ENCODE results near the gene MYH2. TPM values are rescaled to one million over a fixed set of nuclear protein-coding genes. Genes with fewer than 3 reads are reported as not detected.

Gene MYH2
- total RNA-seq (2022; extraction: Qiagen RNA extraction), result not detected in 5 replicates

DNA sequence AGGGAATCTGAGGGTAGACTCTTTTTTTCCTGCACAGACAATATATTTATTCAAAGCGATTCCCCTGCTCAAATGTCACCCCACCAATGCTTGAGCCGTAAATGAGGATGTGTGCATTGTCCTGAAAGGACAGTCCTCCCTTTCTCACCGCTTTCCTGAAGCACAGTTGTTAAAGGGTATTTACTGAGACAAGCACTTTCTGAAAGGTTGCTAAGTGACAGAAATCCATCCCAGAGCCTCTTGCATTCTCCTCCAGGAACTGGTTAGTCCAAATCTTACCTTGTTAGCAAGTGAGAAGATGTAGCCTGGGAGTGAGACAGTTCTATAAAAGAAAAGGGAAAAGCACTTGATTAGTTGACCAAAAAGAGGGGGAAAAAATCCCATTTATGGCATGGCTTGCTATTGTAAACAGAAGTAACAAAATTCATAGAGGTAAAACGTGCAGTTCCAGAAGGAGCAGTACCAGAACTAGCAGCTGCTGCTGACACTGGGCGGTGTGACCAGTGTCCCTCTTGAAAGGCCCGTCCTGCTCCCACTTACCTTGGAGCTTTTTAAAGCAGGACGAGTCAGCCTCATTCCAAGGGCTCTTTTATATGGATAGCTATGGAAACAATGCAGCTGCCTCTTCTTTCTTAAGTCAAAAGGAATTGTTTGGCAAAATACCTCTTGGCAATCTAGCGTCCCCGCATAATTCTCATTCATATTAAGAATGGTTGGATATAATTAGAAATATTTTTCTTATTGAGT, at the start of gene MYH2:
Gene MYH2 (minus strand): TSS at position 563 of the 747 bp plus-strand sequence. CDS start 1,738 bp downstream, outside the sequence.

GRCh38 chr17:10518271-10519037, 31.0 kb downstream of the MYH2 start, which contains the start of gene MYH1:
Gene MYH1 (minus strand): TSS chr17:10518542. CDS start chr17:10516642, 1,900 bp downstream.

Other genes starting within 250 kb of the MYH2 start
- gene MYH13, start 176.7 kb downstream of the MYH2 start, total RNA-seq (2022; extraction: Qiagen RNA extraction), result not detected in 5 replicates
- not detected in 5 replicates for gene MYH8, start 127.7 kb downstream of the MYH2 start, total RNA-seq (2022; extraction: Qiagen RNA extraction)
- gene MYH4, start 80.1 kb downstream of the MYH2 start, total RNA-seq (2022; extraction: Qiagen RNA extraction), result not detected in 5 replicates
- not detected in 5 replicates for gene MYH1, start 31.1 kb downstream of the MYH2 start, total RNA-seq (2022; extraction: Qiagen RNA extraction)
- gene MYH3, start 107.7 kb upstream of the MYH2 start, total RNA-seq (2022; extraction: Qiagen RNA extraction), result 0.70 to 1.4 TPM (median 0.96 TPM) in 5 replicates
- gene SCO1, start 147.9 kb upstream of the MYH2 start, total RNA-seq (2022; extraction: Qiagen RNA extraction), result 52.5 to 61.9 TPM (median 59.6 TPM) in 5 replicates
- gene ADPRM, start 147.9 kb upstream of the MYH2 start, total RNA-seq (2022; extraction: Qiagen RNA extraction), result 5.9 to 9.1 TPM (median 8.3 TPM) in 5 replicates
- 1.9 to 3.9 TPM (median 3.3 TPM) in 5 replicates for gene TMEM220, start 180.4 kb upstream of the MYH2 start, total RNA-seq (2022; extraction: Qiagen RNA extraction)